Osteoblast (primary cell): ENCODE data around the gene NDUFS8. TPM values are rescaled to one million over a fixed set of nuclear protein-coding genes. Genes with fewer than 3 reads are reported as not detected.

Source experiments
- DNase-seq: peaks from one replicate; pipeline ENCODE4 v3.0.0; 2011; ENCODE audit warnings: low spot score, mixed read lengths; ENCODE audit not compliant: insufficient read length; ENCODE audit errors: missing footprints
- H2AFZ ChIP-seq: 2 replicates; pipeline ENCODE4 v1.6.0; 2011; ENCODE audit warnings: mild to moderate bottlenecking, low read length
- H3K27ac ChIP-seq: 2 replicates; pipeline ENCODE4 v1.5.1; 2011; ENCODE audit warnings: mild to moderate bottlenecking, low read depth, low read length, moderate library complexity
- H3K27me3 ChIP-seq: 2 replicates; pipeline ENCODE4 v1.6.0; 2012; ENCODE audit warnings: mild to moderate bottlenecking, control low read depth, inconsistent platforms, low read length, moderate library complexity; ENCODE audit not compliant: insufficient read depth
- H3K36me3 ChIP-seq: 2 replicates; pipeline ENCODE4 v1.5.1; 2011; ENCODE audit warnings: mild to moderate bottlenecking, low read length, control low read depth, moderate library complexity; ENCODE audit not compliant: insufficient read depth
- H3K4me1 ChIP-seq: 2 replicates; pipeline ENCODE4 v1.5.1; 2011; ENCODE audit warnings: mild to moderate bottlenecking, low read length, control low read depth, moderate library complexity; ENCODE audit not compliant: insufficient read depth
- H3K4me2 ChIP-seq: 2 replicates; pipeline ENCODE4 v1.6.0; 2011; ENCODE audit warnings: mild to moderate bottlenecking, low read length; ENCODE audit not compliant: insufficient read depth
- H3K4me3 ChIP-seq: fragments of 200-600 bp; sonication (generic); 3 replicates; pipeline ENCODE4 v1.5.1; 2012; ENCODE audit warnings: mild to moderate bottlenecking, low read length, inconsistent platforms; ENCODE audit not compliant: insufficient read depth
- H3K79me2 ChIP-seq: 2 replicates; pipeline ENCODE4 v1.6.0; 2012; ENCODE audit warnings: mild to moderate bottlenecking, low read length, control low read depth, inconsistent platforms; ENCODE audit not compliant: insufficient read depth
- H3K9me3 ChIP-seq: 2 replicates; pipeline ENCODE4 v1.5.1; 2011; ENCODE audit warnings: low read depth, low read length, control low read depth
- H4K20me1 ChIP-seq: 2 replicates; pipeline ENCODE4 v1.6.0; 2012; ENCODE audit warnings: mild to moderate bottlenecking, low read length, control low read depth; ENCODE audit not compliant: insufficient read depth
- total RNA-seq: library from RNA; depleted of rRNA; stranded (reverse); fragments of >200 nt; gene quantifications from 2 replicates; pipeline ENCODE4 v1.2.3, GENCODE V29; 2012
- TF ChIP-seq, protein P1 (sequence below): IDR thresholded peaks from 2 replicates; pipeline ENCODE4 v1.5.1; 2011; ENCODE audit warnings: mild to moderate bottlenecking, low read depth, low read length, moderate library complexity; ENCODE audit errors: extremely low read depth

NDUFS8 gene
- total RNA-seq, 1 donor: 73.1 TPM

GRCh38 chr11:68032003-68032402 is 1.5 kb downstream of the NDUFS8 start:
- H3K4me1 ChIP-seq: peaks cover 41% of the 10 kb centered on the region
- no peaks in the 10 kb centered on the region for H3K9me3 ChIP-seq
- no peaks in the 10 kb centered on the region for H3K27me3 ChIP-seq
- H3K4me3 ChIP-seq: peak overlapping the region; percentile 82
- TF ChIP-seq, protein P1, sequence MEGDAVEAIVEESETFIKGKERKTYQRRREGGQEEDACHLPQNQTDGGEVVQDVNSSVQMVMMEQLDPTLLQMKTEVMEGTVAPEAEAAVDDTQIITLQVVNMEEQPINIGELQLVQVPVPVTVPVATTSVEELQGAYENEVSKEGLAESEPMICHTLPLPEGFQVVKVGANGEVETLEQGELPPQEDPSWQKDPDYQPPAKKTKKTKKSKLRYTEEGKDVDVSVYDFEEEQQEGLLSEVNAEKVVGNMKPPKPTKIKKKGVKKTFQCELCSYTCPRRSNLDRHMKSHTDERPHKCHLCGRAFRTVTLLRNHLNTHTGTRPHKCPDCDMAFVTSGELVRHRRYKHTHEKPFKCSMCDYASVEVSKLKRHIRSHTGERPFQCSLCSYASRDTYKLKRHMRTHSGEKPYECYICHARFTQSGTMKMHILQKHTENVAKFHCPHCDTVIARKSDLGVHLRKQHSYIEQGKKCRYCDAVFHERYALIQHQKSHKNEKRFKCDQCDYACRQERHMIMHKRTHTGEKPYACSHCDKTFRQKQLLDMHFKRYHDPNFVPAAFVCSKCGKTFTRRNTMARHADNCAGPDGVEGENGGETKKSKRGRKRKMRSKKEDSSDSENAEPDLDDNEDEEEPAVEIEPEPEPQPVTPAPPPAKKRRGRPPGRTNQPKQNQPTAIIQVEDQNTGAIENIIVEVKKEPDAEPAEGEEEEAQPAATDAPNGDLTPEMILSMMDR: no peak
- peaks cover 35% of the 10 kb centered on the region for H3K79me2 ChIP-seq
- H3K4me2 ChIP-seq: peak overlapping the region; percentile 98
- peak overlapping the region; percentile 91 for H3K27ac ChIP-seq
- no peak overlapping the region for H2AFZ ChIP-seq
- no peaks in the 10 kb centered on the region for H4K20me1 ChIP-seq
- H3K36me3 ChIP-seq: peaks cover 32% of the 10 kb centered on the region
- DNase-seq: no peak

DNA sequence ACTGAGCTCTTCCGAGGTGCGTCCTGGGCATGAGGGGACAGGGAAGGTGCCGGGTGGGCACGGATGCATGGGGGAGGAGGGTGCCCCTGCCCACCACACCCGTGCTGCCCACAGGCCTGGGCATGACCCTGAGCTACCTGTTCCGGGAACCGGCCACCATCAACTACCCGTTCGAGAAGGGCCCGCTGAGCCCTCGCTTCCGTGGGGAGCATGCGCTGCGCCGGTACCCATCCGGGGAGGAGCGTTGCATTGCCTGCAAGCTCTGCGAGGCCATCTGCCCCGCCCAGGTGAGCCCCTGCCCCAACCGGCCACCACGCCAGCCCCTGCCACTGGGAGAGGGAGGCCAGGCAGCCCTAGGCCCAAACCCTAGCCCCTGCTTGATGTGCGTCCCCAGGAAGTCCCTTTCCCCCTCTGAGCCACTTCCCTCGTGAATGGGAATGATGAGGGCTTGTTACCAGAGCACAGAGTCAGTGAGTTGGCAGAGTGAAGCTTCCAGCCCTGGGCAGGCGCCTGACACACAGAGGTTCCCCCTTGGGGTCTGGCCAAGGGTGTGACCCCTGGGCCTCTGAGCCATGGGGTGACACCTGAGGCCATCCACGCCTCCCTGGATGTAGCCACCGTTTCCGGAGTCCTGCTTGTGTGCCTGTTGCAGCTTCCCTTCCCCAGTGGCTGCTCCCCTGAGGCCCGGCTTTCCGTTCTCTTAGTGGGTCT is 2.7 kb downstream of the NDUFS8 start:
- TF ChIP-seq, protein P1: no peak
- peaks cover 31% of the 10 kb centered on the region for H3K4me1 ChIP-seq
- H3K9me3 ChIP-seq: no peaks in the 10 kb centered on the region
- no peaks in the 10 kb centered on the region for H3K27me3 ChIP-seq
- no peak overlapping the region for H3K4me2 ChIP-seq
- H3K79me2 ChIP-seq: peaks cover 36% of the 10 kb centered on the region
- no peak overlapping the region for H3K4me3 ChIP-seq
- peak; percentile 74 for DNase-seq
- no peak overlapping the region for H3K27ac ChIP-seq
- H4K20me1 ChIP-seq: no peaks in the 10 kb centered on the region
- peaks cover 25% of the 10 kb centered on the region for H3K36me3 ChIP-seq
- H2AFZ ChIP-seq: no peak overlapping the region

GRCh38 chr11:68033708-68034045 is 3.2 kb downstream of the NDUFS8 start:
- TF ChIP-seq, protein P1: no peak
- Histone ChIP-seq H3K36me3 (peaks cover 25% of the 10 kb centered on the region), H2AFZ (no peak overlapping the region), H3K4me1 (peaks cover 31% of the 10 kb centered on the region), H3K4me2 (no peak overlapping the region), H3K9me3 (no peaks in the 10 kb centered on the region), H4K20me1 (no peaks in the 10 kb centered on the region), H3K79me2 (peaks cover 42% of the 10 kb centered on the region), H3K27me3 (no peaks in the 10 kb centered on the region), H3K4me3 (no peak overlapping the region), H3K27ac (no peak overlapping the region)
- DNase-seq: peak; percentile 58

GRCh38 chr11:68035266-68035876 is 4.9 kb downstream of the NDUFS8 start:
- TF ChIP-seq, protein P1: no peak

More at GRCh38 chr11:68035266-68035876, 4.9 kb downstream of the NDUFS8 start:
- peak; percentile 82 for DNase-seq
- H3K79me2 ChIP-seq: peaks cover 55% of the 10 kb centered on the region
- H3K4me1 ChIP-seq: peaks cover 25% of the 10 kb centered on the region
- no peak overlapping the region for H3K4me3 ChIP-seq
- H2AFZ ChIP-seq: no peak overlapping the region
- H3K36me3 ChIP-seq: peaks cover 25% of the 10 kb centered on the region
- no peak overlapping the region for H3K27ac ChIP-seq
- H3K27me3 ChIP-seq: no peaks in the 10 kb centered on the region
- H4K20me1 ChIP-seq: no peaks in the 10 kb centered on the region
- no peak overlapping the region for H3K4me2 ChIP-seq
- H3K9me3 ChIP-seq: no peaks in the 10 kb centered on the region
